Upper lobe of left lung (tissue), 6 donors: ENCODE measurements around the gene ANKRD13D. TPM values are rescaled to one million over a fixed set of nuclear protein-coding genes. Genes with fewer than 3 reads are reported as not detected.
A peak's percentile ranks its signal among the peaks of the same experiment; 100 is the strongest.

Source experiments
- ATAC-seq, 2 donors: fragments of 200-7000 bp; cut with Tn5 transposase; one replicate each; pipeline ENCODE4 v1.9.1; 2022; ENCODE audit warnings: mild to moderate bottlenecking in 2 of 2, moderate library complexity in 2 of 2; ENCODE audit not compliant: low FRiP score in 2 of 2
- DNase-seq, 2 donors: peaks; one replicate each; pipeline ENCODE4 v3.0.0-alpha.2; 2019 to 2020
- H3K27ac ChIP-seq, 4 donors: fragments of 200-600 bp; sonication (generic); one replicate each; pipeline ENCODE4 v1.5.1; 2016 to 2019
- H3K27me3 ChIP-seq, 4 donors: fragments of 200-600 bp; sonication (generic); one replicate each; pipeline ENCODE4 v1.5.1; 2017 to 2019
- H3K36me3 ChIP-seq, 4 donors: fragments of 200-600 bp; sonication (generic); one replicate each; pipeline ENCODE4 v1.5.1; 2016 to 2019
- H3K4me1 ChIP-seq, 4 donors: fragments of 200-600 bp; sonication (generic); one replicate each; pipeline ENCODE4 v1.5.1; 2018 to 2019
- H3K4me3 ChIP-seq, 4 donors: fragments of 200-600 bp; sonication (generic); one replicate each; pipeline ENCODE4 v1.5.1; 2017 to 2019; ENCODE audit warnings: mild to moderate bottlenecking in 2 of 4, moderate library complexity in 1 of 4
- H3K9me3 ChIP-seq, 4 donors: fragments of 200-600 bp; sonication (generic); one replicate each; pipeline ENCODE4 v1.5.1; 2018 to 2019
- EP300 ChIP-seq, 4 donors: sonication (generic); formaldehyde crosslinking; IDR thresholded peaks; one replicate each; pipeline ENCODE4 v1.5.1; 2017; ENCODE audit warnings: antibody characterized with exemption in 4 of 4, control low read depth in 2 of 4
- POLR2A ChIP-seq, 4 donors: fragments of 450-650 bp; IDR thresholded peaks; one replicate each; pipeline ENCODE4 v1.5.1; 2016 to 2017; ENCODE audit warnings: antibody characterized with exemption in 4 of 4, mild to moderate bottlenecking in 2 of 4
- POLR2AphosphoS5 ChIP-seq, 2 donors: sonication (generic); formaldehyde crosslinking; IDR thresholded peaks; one replicate each; pipeline ENCODE4 v1.5.1; 2017; ENCODE audit warnings: antibody characterized with exemption in 2 of 2
- WGBS, 2 donors: methylation state at CpG; one replicate each; pipeline ENCODE4 v1.1.5; 2017 to 2018; 5-methylcytosine and 5-hydroxymethylcytosine counted together
- total RNA-seq, 6 donors: library from RNA; depleted of rRNA in 4 of 6; stranded (reverse); fragments of >200 nt in 4 of 6; gene quantifications; one replicate each; pipeline versions ENCODE4 v1.1.0 to v1.2.1, GENCODE V29; 2016 to 2021
- TF ChIP-seq, protein P1 (sequence below), 6 experiments: fragments of 450-650 bp in 4 of 6; fragments of 200-600 bp in 2 of 6; sonication (generic) in 2 of 6; IDR thresholded peaks; one replicate each; pipeline ENCODE4 v1.5.1; 2016 to 2019; ENCODE audit warnings: antibody characterized with exemption in 6 of 6
- donor health status: DM: no; HTN: no; CAD: no; lungs with moderate emphysema.
- donor health status: DM: no; HTN: yes; CAD: no; lungs with severe emphysema.

Gene ANKRD13D
- 100 to 1,000 TPM in 2 of 6 donors, 10 to 100 TPM in 4; 47.4 to 221 (median 78.3) TPM for total RNA-seq

DNA sequence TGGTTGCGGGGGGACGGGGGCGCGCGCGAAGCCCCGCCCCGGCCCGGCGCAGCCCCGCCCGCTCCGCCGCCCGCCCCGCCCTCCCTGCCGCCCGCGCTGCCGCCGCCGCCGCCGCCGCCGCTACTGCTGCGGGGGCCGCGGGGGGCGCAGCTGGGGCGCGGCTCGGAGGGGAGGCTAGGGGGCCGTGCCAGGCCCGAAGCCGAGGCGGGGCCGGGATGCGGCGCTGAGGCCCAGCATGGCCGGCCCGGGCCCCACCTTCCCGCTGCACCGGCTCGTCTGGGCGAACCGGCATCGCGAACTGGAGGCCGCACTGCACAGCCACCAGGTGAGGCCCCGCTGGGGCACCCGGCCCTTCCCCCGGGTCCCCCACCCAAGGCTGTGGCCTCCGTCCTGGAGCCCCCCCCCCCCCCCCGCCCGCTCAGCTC, at the start of gene ANKRD13D:
Gene ANKRD13D (plus strand): TSS at position 78 of the 425 bp plus-strand sequence. CDS start 158 bp downstream, at position 236.
- Histone ChIP-seq H3K4me3 (peak within 1 kb of the TSS; percentile 91 to 100 (median 98)), H3K36me3 (peaks cover 13 to 62% (median 40%) of the 10 kb centered on the region in 4 donors), H3K9me3 (no peaks in the 10 kb centered on the region), H3K27me3 (no peaks in the 10 kb centered on the region), H3K4me1 (peaks cover 39 to 69% (median 50%) of the 10 kb centered on the region in 4 donors), H3K27ac (peak within 1 kb of the TSS; percentile 92 to 99 (median 97))
- TF ChIP-seq, protein P1, sequence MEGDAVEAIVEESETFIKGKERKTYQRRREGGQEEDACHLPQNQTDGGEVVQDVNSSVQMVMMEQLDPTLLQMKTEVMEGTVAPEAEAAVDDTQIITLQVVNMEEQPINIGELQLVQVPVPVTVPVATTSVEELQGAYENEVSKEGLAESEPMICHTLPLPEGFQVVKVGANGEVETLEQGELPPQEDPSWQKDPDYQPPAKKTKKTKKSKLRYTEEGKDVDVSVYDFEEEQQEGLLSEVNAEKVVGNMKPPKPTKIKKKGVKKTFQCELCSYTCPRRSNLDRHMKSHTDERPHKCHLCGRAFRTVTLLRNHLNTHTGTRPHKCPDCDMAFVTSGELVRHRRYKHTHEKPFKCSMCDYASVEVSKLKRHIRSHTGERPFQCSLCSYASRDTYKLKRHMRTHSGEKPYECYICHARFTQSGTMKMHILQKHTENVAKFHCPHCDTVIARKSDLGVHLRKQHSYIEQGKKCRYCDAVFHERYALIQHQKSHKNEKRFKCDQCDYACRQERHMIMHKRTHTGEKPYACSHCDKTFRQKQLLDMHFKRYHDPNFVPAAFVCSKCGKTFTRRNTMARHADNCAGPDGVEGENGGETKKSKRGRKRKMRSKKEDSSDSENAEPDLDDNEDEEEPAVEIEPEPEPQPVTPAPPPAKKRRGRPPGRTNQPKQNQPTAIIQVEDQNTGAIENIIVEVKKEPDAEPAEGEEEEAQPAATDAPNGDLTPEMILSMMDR (IDR thresholded peaks at IDR 0.05) = peak in 1 of 6 experiments; percentile 2
- no peak for TF ChIP-seq POLR2A (IDR thresholded peaks at IDR 0.05)
- TF ChIP-seq POLR2AphosphoS5 (IDR thresholded peaks at IDR 0.05) = no peak
- TF ChIP-seq EP300 (IDR thresholded peaks at IDR 0.05) = no peak
- DNase-seq (no peak), ATAC-seq (no peak)
- no CpG with 5 or more reads among the region's 56 CpGs for WGBS, 2 donors

DNA sequence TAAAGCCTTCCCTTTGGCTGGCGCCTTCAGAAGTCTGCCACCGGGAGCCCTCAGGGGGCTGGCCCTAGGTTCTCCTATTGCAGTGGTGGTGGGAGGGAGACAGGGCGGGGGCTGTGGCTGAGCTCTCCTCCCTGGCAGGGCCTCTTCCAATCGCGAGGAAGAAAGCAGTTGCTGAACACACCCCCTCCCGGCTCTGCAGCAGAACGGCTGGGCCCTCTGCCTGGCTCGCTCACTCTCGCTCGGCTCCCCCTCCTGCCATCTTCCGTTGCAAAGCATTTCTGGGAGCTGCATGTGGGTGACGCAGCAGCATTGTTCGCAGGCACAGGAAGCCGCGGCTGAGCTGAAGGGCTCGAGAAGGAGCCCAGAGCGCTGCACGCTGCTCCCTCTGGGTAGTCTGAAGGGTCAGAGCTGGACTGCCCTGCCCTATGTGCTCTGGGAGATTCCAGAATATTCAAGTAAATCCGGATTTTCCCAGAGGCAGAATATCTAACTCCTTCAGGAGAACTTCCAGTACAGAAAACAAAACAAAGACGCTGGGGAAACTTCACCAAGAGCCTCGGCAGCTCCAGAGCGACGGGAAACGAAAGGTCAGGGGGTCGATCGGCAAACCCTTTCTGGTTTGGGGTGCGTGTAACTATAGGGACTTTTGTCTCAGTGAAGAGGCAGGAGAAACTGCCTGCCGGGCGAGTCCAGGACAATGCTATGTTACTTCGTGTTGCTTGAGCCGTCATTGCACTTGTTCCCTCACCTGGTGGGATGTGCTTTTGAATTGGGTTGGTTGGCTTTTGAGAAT, 49.1 kb upstream of the ANKRD13D start:
- WGBS, 2 donors = 0% methylated on average over 10 to 31 of the region's 31 CpGs
- DNase-seq (peak; percentile 92 to 99), ATAC-seq (peak; percentile 99 to 100)
- peaks cover 5 to 23% (median 12%) of the 10 kb centered on the region in 4 donors for H3K36me3 ChIP-seq
- peaks cover 37 to 46% (median 41%) of the 10 kb centered on the region in 4 donors for H3K4me1 ChIP-seq
- TF ChIP-seq, protein P1 (IDR thresholded peaks at IDR 0.05) = peak in 4 of 6 experiments; percentile 28 to 46 (median 32)
- peak; percentile 98 to 99 for TF ChIP-seq POLR2AphosphoS5 (IDR thresholded peaks at IDR 0.05)
- peak in 1 of 4 donors; percentile 62 for TF ChIP-seq EP300 (IDR thresholded peaks at IDR 0.05)
- TF ChIP-seq POLR2A (IDR thresholded peaks at IDR 0.05) = peak in 3 of 4 donors; percentile 83 to 92 (median 84)
- H3K9me3 ChIP-seq = no peaks in the 10 kb centered on the region
- no peaks in the 10 kb centered on the region for H3K27me3 ChIP-seq
- H3K4me3 ChIP-seq = peak overlapping the region; percentile 48 to 76 (median 66)
- H3K27ac ChIP-seq = peak overlapping the region; percentile 88 to 96 (median 91)

DNA sequence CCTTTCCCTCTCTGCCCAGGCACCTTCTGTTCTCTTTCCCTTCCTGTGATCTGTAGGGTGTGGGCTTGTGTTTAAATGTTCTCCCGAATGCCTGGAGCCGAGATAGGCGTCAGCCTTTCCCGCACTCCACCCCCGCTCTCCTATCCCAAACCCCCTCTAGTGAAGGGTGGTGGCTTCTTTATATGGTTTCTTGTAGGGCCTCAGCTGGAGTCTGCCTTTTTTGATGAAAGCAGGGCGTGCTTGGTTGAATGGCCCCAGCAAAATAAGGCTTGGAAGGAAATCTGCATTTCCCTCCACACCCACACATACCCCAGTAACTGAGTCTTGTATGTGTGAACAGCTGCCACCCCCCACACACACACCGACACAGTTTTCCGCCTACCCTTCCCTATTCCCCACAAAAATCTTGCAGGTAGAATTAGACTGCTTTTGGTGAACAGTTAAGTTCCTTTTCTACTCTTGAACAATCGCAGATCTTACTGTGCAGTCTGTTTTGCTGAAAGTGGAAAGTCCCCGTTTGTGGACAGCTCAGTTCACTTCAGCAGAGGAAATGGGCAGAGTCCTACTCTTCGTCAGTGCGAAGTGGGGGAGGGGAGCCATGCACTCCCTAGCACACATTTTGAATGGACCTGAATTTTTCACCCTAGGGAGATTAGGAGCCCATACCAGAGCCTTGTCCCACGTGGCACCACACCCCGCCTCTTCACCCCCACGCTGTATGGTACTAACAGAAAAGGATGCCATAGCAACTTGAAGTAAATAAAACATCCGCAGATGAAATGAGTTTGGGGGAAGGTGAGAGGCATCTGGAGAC, 48.3 kb upstream of the ANKRD13D start:
- peak; percentile 59 to 79 for ATAC-seq

DNA sequence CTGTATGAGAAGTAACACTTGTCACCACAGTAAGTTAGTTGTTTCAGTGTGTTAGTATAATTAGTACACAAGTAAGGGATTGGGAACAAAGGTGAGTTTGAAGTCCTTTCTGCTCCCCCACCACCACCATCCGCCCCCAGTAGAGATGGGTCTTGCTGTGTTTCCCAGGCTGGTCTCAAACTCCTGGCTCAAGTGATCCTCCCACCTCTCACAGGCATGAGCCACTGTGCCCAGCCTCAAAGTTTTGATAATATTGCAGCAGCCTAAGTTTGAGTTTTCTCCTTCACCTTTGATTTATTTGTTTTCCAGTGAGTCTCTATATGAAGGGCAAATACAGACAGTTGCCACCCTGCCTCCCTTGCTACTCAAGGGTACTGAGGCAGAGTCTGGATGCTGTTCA, 46.6 kb upstream of the ANKRD13D start:
- peak overlapping the region in 2 of 4 donors; percentile 64 to 76 for H3K4me3 ChIP-seq
- H3K9me3 ChIP-seq = no peaks in the 10 kb centered on the region
- 57 to 85% methylated on average over 1 of the region's 1 CpG for WGBS, 2 donors
- TF ChIP-seq POLR2AphosphoS5 (IDR thresholded peaks at IDR 0.05) (no peak), POLR2A (IDR thresholded peaks at IDR 0.05) (no peak), EP300 (IDR thresholded peaks at IDR 0.05) (no peak)
- TF ChIP-seq, protein P1 (IDR thresholded peaks at IDR 0.05) = no peak
- H3K27me3 ChIP-seq = no peaks in the 10 kb centered on the region
- ATAC-seq = no peak
- peaks cover 37 to 46% (median 42%) of the 10 kb centered on the region in 4 donors for H3K4me1 ChIP-seq
- H3K36me3 ChIP-seq = peaks cover 28 to 48% (median 29%) of the 10 kb centered on the region in 4 donors
- no peak for DNase-seq
- H3K27ac ChIP-seq = peak overlapping the region in 2 of 4 donors; percentile 6 to 90

More for the DNA sequence above, 48.3 kb upstream of the ANKRD13D start:
- peak in 1 of 2 donors; percentile 75 for DNase-seq
- Histone ChIP-seq H3K4me3 (peak overlapping the region; percentile 48 to 76 (median 66)), H3K4me1 (peaks cover 37 to 46% (median 41%) of the 10 kb centered on the region in 4 donors), H3K36me3 (peaks cover 13 to 31% (median 19%) of the 10 kb centered on the region in 4 donors), H3K9me3 (no peaks in the 10 kb centered on the region), H3K27ac (peak overlapping the region; percentile 88 to 96 (median 91)), H3K27me3 (no peaks in the 10 kb centered on the region)
- WGBS, 2 donors = 1 to 2% methylated on average over 16 of the region's 16 CpGs
- TF ChIP-seq POLR2AphosphoS5 (IDR thresholded peaks at IDR 0.05) = peak; percentile 38 to 57
- TF ChIP-seq, protein P1 (IDR thresholded peaks at IDR 0.05) = no peak
- no peak for TF ChIP-seq EP300 (IDR thresholded peaks at IDR 0.05)
- peak in 1 of 4 donors; percentile 36 for TF ChIP-seq POLR2A (IDR thresholded peaks at IDR 0.05)
